NCI-H226 (cell line): Measurements from ENCODE around the gene ZNF398.

ENCODE experiments used
- DNase-seq: peaks from one replicate; pipeline ENCODE4 v3.0.0-alpha.2; 2015

ZNF398 gene

DNA sequence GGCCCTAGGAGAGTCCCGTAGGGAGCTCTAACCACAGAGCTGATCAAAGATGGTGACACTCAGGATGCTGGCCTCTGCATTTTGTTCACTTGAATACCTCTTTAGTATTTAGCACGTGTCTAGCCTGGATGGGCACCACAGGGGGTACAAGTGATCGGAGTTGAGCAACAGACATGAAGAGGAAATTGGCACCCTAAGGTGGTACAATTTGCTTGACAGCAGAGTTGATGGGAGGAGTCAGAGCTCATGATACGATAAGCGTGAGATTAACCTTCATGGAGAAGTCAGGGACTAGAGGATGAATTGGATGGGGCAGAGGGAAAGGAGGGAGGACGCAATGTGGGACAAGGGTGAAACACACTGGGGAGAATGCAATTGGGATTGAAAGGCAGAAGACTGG is 82.3 kb downstream of the ZNF398 start:
- DNase-seq = no peak

DNA sequence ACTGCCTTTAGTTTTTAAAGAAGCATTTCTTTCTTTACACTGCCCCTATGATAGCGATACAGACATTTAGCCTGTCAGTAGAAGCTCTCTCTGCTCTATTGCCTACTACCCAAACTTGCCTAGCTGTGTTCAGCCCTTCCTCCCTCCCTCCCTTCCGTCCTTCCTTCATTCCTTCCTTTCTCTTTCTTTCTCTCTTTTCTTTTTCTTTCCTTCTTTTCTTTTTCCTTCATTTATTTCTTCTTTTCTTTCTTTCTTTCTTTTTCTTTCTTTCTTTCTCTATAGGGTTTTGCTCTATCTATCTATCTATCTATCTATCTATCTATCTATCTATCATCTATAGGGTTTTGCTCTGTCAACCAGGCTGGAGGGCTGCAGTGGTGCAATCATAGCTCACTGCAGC is 85.1 kb downstream of the ZNF398 start:
- DNase-seq = no peak
